HL-60/S4 treated with phorbol 12-myristate 13-acetate at 8.2 ng/mL for 4 days and 3 days (cell line): ENCODE results near the gene QPRT.
"Not testable (repeated sequence)": the region's sequence is repeated elsewhere in the genome, so short reads cannot be mapped to it uniquely, and the experiment has no call there.

ENCODE experiments used
- in situ Hi-C: fragments of 300-500 bp; cut with MboI; formaldehyde crosslinking; loops from 2 replicates; pipeline ENCODE4 v1.15.0; 2022; ENCODE audit warnings: low sequenced_read_pairs

The QPRT gene

GRCh38 chr16:29710227-29711219, 31.5 kb downstream of the QPRT start:
- in situ Hi-C loops = no loop called here

GRCh38 chr16:29712809-29713208, 33.8 kb downstream of the QPRT start:
- in situ Hi-C loops = no loop called here

GRCh38 chr16:29714396-29714795, 35.4 kb downstream of the QPRT start:
- in situ Hi-C loops = no loop called here

DNA sequence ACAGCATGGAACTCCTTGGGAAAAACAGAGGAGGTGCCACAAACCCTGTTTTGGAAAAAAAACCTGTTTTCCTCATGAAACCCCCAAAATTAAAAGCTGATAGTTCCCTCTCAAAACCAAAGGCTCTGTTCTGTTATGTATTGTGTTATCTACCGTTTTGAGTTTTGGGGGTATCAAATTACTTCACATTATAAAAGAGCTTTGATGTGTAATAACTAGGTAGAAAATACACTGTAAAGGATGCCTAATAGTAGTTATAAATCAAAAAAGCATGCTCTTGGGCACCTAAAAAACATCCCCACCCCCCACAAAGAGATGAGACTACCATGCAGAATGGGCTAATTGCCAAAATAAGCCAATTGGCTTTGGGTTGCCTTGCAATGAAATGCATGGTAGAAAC, 36.0 kb downstream of the QPRT start:
- in situ Hi-C loops = no loop called here

GRCh38 chr16:29717113-29717512, 38.1 kb downstream of the QPRT start:
- in situ Hi-C loops = no loop called here

DNA sequence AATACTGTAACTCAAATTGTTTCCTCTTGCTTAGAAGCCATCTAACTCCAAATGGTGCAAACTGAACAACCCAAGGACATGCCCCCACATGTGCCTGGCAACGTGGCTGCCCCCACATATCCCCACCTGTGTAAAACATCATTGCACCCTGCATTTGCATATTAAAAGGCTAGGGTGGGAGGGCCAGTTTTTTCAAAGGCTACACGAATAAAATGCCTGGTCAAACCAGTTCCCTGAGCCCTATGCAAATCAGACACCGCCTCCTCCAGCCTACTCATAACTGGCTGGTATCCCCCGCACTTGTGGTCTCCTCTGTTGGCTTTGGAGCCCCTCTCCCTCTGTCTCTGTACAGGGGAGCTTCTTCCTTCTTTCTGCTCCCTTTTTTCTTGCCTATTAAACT, 40.1 kb downstream of the QPRT start:
- in situ Hi-C loops = no loop called here

- in situ Hi-C loops = no loop called here
Measured at GRCh38 chr16:29720703-29721102, 41.7 kb downstream of the QPRT start.

- in situ Hi-C loops = not testable (repeated sequence)
Measured at GRCh38 chr16:29721167-29721879, 42.3 kb downstream of the QPRT start.

DNA sequence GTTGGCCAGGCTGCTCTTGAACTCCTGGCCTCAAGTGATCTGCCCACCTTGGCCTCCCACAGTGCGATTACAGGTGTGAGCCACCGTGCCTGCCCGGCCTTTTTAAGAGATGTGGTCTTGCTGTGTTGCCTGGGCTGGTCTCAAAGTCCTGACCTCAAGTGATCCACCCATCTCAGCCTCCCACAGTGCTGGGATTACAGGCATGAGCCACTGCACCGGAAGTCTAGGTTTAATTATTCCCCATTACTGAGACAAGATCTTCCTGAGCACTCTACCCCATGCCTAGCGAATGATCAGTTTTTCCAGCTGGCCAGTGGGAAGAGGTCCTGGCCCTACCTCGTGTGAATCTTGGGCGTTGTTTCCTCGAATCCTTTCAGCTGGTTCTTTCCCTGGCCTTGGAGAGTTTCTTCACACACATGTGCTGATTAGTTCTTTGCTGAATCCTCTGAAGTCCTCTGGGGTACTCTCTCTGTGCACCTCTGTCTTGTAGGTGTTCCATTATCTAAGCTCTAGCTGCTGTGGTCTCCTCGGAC, 47.9 kb downstream of the QPRT start:
- in situ Hi-C loops = no loop called here

- in situ Hi-C loops = no loop called here
Measured at GRCh38 chr16:29727452-29727851, 48.5 kb downstream of the QPRT start.

- in situ Hi-C loops = no loop called here
Measured at GRCh38 chr16:29729116-29729521, 50.1 kb downstream of the QPRT start.

- in situ Hi-C loops = no loop called here
Measured at GRCh38 chr16:29730649-29731048, 51.7 kb downstream of the QPRT start.

DNA sequence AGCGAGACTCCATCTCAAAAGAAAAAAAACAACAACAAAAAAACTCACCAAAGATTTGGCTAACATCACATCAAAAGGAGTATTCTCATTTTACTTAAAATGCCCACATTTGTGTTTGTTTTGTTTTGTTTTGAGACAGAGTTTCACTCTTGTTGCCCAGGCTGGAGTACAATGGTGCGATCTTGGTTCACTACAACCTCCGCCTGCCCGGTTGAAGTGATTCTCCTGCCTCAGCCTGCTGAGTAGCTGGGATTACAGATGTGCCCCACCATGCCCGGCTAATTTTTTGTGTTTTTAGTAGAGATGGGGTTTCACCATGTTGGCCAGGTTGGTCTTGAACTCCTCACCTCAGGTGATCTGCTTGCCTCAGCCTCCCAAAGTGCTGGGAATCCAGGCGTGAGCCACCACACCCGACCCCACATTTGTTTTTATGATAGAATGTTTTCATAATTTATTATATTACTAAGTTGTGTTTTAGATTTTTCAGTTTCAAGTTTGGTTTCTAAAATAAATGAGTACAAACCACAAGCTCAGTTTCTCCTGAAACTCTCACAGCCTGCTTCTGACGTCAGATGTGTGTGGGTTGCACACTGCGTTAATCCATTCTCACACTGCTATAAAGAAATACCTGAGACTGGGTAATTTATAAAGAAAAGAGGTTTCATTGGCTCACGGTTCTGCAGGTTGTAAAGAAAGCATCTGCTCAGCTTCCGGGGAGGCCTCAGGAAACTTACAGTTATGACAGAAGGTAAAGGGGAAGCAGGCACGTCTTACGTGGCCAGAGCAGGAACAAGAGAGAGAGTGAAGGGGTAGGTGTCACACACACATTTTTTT, 53.0 kb downstream of the QPRT start:
- in situ Hi-C loops = not testable (repeated sequence)

DNA sequence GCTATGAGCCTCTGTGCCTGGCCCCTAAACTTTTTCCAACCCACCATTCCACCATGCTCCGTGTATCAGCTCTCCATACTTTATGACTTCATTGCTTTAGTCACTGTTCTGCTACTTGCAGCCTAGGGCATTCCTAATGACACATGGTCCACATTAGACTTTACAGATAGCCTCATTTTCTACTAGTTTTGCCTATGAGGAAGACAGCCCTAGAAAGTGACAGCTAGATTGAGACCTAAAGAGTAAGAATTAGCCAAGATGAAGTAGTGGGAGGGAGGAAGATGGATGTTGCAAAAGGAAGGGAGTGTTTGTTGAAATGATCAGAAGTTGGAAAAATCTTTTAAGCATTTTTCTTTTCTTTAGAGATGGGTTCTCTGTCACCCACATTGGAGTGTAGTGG, 55.8 kb downstream of the QPRT start:
- in situ Hi-C loops = no loop called here

DNA sequence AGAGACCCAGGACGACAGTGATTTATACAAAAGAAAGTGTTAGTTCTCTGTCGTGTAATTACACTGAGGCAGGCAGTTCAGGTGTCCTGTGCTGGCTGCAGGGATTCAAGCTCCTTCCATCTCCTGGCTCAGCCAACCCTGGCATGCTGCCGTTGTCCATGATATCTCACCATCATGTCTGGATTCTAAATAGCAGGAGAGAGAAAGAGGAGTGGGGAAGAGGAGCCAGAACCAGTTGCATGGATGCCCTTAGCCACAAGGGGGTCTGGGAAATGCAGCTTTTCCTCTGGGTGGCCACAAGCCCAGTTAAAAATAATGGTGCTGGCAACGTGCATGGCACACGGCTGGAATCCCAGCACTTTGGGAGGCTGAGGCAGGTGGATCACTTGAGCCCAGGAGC, 57.1 kb downstream of the QPRT start:
- in situ Hi-C loops = no loop called here

DNA sequence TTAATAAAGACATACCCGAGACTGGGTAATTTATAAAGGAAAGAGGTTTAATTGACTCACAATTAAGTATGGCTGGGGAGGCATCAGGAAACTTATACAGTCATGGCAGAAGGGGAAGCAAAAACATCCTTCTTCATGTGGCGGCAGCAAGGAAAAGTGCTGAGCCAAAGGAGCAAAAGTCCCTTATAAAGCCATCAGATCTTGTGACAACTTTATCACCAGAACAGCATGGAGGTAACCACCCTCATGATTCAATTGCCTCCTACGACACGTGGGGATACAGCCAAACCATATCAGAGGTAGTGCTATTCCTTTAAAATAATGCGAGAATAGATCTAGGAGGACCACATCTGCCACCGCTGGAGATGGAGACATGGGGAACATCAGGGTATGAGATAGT, 57.8 kb downstream of the QPRT start:
- in situ Hi-C loops = no loop called here

DNA sequence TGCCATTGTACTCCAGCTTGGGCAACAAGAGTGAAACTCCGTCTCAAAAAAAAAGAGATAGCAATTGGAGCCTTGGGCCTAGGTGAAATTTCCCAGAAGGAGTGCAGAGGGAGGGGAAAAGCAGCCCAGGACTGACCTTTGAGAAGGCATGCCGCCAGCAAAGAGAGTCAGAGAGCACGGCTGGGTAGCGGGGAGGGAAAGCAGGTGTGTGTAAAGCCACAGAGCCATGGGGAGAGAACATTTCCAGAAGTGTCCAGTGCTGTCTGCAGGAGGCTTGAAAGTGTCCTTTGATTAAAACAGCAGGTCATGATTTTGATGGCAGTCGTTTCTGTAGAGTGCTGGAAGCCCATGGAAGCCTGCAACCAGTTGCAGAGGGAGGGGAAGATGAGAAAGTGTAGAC, 58.7 kb downstream of the QPRT start:
- in situ Hi-C loops = no loop called here

- in situ Hi-C loops = no loop called here
Measured at GRCh38 chr16:29738514-29738913, 59.5 kb downstream of the QPRT start.

DNA sequence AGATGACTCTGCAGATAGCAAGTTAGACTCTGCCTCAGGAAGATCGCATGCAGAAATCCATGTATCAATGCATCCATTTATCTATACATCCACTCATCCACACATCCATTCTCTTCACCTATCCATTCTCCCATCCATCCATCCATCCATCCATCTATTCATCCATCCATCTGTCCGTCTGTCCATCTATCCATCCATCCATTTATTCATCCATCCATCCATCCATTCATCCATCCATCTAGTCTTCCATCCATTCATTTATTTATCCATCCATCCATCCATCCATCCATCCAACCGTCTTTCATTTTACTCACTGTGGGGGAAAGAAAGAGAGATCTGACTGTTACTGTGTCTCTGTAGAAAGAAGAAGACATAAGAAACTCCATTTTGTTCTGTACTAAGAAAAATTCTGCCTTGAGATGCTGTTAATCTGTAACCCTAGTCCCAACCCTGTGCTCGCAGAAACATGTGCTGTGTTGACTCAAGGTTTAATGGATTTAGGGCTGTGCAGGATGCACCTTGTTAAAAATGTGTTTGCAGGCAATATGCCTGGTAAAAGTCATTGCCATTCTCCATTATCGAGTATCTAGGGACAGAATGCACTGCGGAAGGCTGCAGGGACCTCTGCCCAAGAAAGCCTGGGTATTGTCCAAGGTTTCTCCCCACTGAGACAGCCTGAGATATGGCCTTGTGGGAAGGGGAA, 61.1 kb downstream of the QPRT start:
- in situ Hi-C loops = not testable (repeated sequence)

- in situ Hi-C loops = not testable (repeated sequence)
Measured at GRCh38 chr16:29740630-29741015, 61.6 kb downstream of the QPRT start.
